Activated gamma-delta T cell treated with anti-CD3 and anti-CD28 coated beads, Interleukin-2, amount 50 U/mL, for 16 hours (primary cell): ENCODE results near the gene NRCAM.

ENCODE experiments used
- DNase-seq: peaks from one replicate; pipeline ENCODE4 v3.0.0-alpha.2; 2020; ENCODE audit warnings: low read depth

NRCAM gene

GRCh38 chr7:108127461-108127860, 328.8 kb downstream of the NRCAM start:
- DNase-seq: no peak

GRCh38 chr7:108124820-108125219, 331.4 kb downstream of the NRCAM start:
- DNase-seq: no peak

GRCh38 chr7:108122181-108122580, 334.1 kb downstream of the NRCAM start:
- no peak for DNase-seq

- DNase-seq: no peak
Observed at GRCh38 chr7:108120933-108121332, 335.3 kb downstream of the NRCAM start.

GRCh38 chr7:108120196-108120595, 336.0 kb downstream of the NRCAM start:
- DNase-seq: no peak

- no peak for DNase-seq
Observed at GRCh38 chr7:108118959-108119358, 337.3 kb downstream of the NRCAM start.

GRCh38 chr7:108114117-108114841, 342.0 kb downstream of the NRCAM start:
- DNase-seq: no peak

- DNase-seq: no peak
Observed at GRCh38 chr7:108112683-108113082, 343.6 kb downstream of the NRCAM start.

- no peak for DNase-seq
Observed at GRCh38 chr7:108109221-108109908, 346.9 kb downstream of the NRCAM start.

GRCh38 chr7:108108131-108108530, 348.1 kb downstream of the NRCAM start:
- no peak for DNase-seq

- DNase-seq: no peak
Observed at GRCh38 chr7:108104324-108104723, 351.9 kb downstream of the NRCAM start.

- no peak for DNase-seq
Observed at GRCh38 chr7:108103558-108104298, 352.5 kb downstream of the NRCAM start.

GRCh38 chr7:108102671-108103312, 353.4 kb downstream of the NRCAM start:
- DNase-seq: no peak

- DNase-seq: no peak
Observed at GRCh38 chr7:108101759-108102158, 354.5 kb downstream of the NRCAM start.

GRCh38 chr7:108099713-108100112, 356.5 kb downstream of the NRCAM start:
- no peak for DNase-seq

GRCh38 chr7:108097703-108098102, 358.5 kb downstream of the NRCAM start:
- no peak for DNase-seq
